HepG2 (cell line): ENCODE data around the gene LRP1-AS. TPM values are rescaled to one million over a fixed set of nuclear protein-coding genes. Genes with fewer than 3 reads are reported as not detected.

ENCODE experiments used
- CBFB ChIP-seq: sonication (generic); formaldehyde crosslinking; IDR thresholded peaks from 2 replicates; pipeline ENCODE4 v1.4.0; 2020; ENCODE audit warnings: missing genetic modification reagents
- CC2D1A ChIP-seq: sonication (generic); formaldehyde crosslinking; IDR thresholded peaks from 2 replicates; pipeline ENCODE4 v1.8.1; 2023; ENCODE audit warnings: mild to moderate bottlenecking, missing genetic modification reagents
- GATAD1 ChIP-seq: IDR thresholded peaks from 2 replicates; pipeline ENCODE4 v1.6.1; 2016; ENCODE audit warnings: missing genetic modification reagents, missing compliant biosample characterization
- GTF3A ChIP-seq: sonication (generic); formaldehyde crosslinking; conservative IDR thresholded peaks from 2 replicates; pipeline ENCODE4 v1.4.0; 2020; ENCODE audit warnings: mild to moderate bottlenecking, missing genetic modification reagents
- MBNL3 ChIP-seq: fragments of 250-450 bp; sonication (Bioruptor Pico); conservative IDR thresholded peaks from 2 replicates; pipeline ENCODE4 v1.8.0; 2022; ENCODE audit warnings: mild to moderate bottlenecking, inconsistent platforms
- MED1 ChIP-seq: sonication (generic); formaldehyde crosslinking; IDR thresholded peaks from 2 replicates; pipeline ENCODE4 v1.4.0; 2020; ENCODE audit warnings: missing genetic modification reagents
- NCOA1 ChIP-seq: sonication (generic); formaldehyde crosslinking; IDR thresholded peaks from 2 replicates; pipeline ENCODE4 v1.9.0; 2021; ENCODE audit warnings: missing genetic modification reagents
- NFIC ChIP-seq: IDR thresholded peaks from 2 replicates; pipeline ENCODE4 v1.6.1; 2012; ENCODE audit warnings: mild to moderate bottlenecking, low read length, inconsistent platforms
- RBAK ChIP-seq: sonication (generic); formaldehyde crosslinking; IDR thresholded peaks from 2 replicates; pipeline ENCODE4 v1.5.1; 2020; ENCODE audit warnings: mild to moderate bottlenecking, missing genetic modification reagents
- WIZ ChIP-seq: sonication (generic); formaldehyde crosslinking; IDR thresholded peaks from 2 replicates; pipeline ENCODE4 v1.5.1; 2020; ENCODE audit warnings: mild to moderate bottlenecking, missing genetic modification reagents
- ZBTB20 ChIP-seq: sonication (generic); formaldehyde crosslinking; IDR thresholded peaks from 2 replicates; pipeline ENCODE4 v1.8.1; 2023; ENCODE audit warnings: missing genetic modification reagents, low read depth, mild to moderate bottlenecking, borderline replicate concordance
- ZNF562 ChIP-seq: sonication (generic); formaldehyde crosslinking; IDR thresholded peaks from 2 replicates; pipeline ENCODE4 v1.8.0; 2022; ENCODE audit warnings: missing genetic modification reagents, borderline replicate concordance
- ZNF841 ChIP-seq: sonication (generic); formaldehyde crosslinking; IDR thresholded peaks from 2 replicates; pipeline ENCODE4 v1.8.1; 2023; ENCODE audit warnings: missing genetic modification reagents, borderline replicate concordance
- ZNF883 ChIP-seq: sonication (generic); formaldehyde crosslinking; IDR thresholded peaks from 2 replicates; pipeline ENCODE4 v1.5.1; 2020; ENCODE audit warnings: mild to moderate bottlenecking, missing genetic modification reagents; ENCODE audit errors: not compliant biosample characterization
- ZSCAN30 ChIP-seq: sonication (generic); formaldehyde crosslinking; IDR thresholded peaks from 2 replicates; pipeline ENCODE4 v1.5.0; 2020; ENCODE audit warnings: mild to moderate bottlenecking, missing genetic modification reagents
- polyA plus RNA-seq, 8 experiments: library from polyadenylated mRNA; depleted of rRNA in 3 of 8; stranded (reverse) in 7 of 8; unstranded in 1 of 8; fragments of >200 nt; fragmentation: Illumina TruSeq in 4 of 8; extraction: Trizol in 4 of 8; gene quantifications; 2 replicates each; pipeline versions ENCODE4 v1.2.1 to v1.2.3, GENCODE V29; 2011 to 2016; ENCODE audit warnings: low read depth in 4 of 8, missing spikeins in 1 of 8, mixed read lengths in 1 of 8; ENCODE audit not compliant: insufficient read depth in 1 of 8
- total RNA-seq, 5 experiments: library from RNA; depleted of rRNA; stranded (reverse); fragments of >200 nt; fragmentation: Illumina TruSeq; extraction: Trizol; gene quantifications; 2 replicates each; pipeline ENCODE4 v1.2.3, GENCODE V29; 2016; ENCODE audit warnings: low read depth in 1 of 5
- TF ChIP-seq, protein P1 (sequence below): sonication (generic); formaldehyde crosslinking; IDR thresholded peaks from 2 replicates; pipeline ENCODE4 v1.4.0; 2020; ENCODE audit warnings: missing genetic modification reagents, borderline replicate concordance
- TF ChIP-seq, protein P2 (sequence below): sonication (generic); formaldehyde crosslinking; IDR thresholded peaks from 2 replicates; pipeline ENCODE4 v1.4.0; 2020; ENCODE audit warnings: missing genetic modification reagents
- TF ChIP-seq, protein P3 (sequence below): sonication (generic); formaldehyde crosslinking; IDR thresholded peaks from 2 replicates; pipeline ENCODE4 v1.4.0; 2020; ENCODE audit warnings: missing genetic modification reagents, mild to moderate bottlenecking, borderline replicate concordance
- TF ChIP-seq, protein P4 (sequence below): IDR thresholded peaks from 2 replicates; pipeline ENCODE4 v1.6.1; 2016; ENCODE audit warnings: low read depth, missing genetic modification reagents, missing compliant biosample characterization

Gene LRP1-AS
- total and polyA plus RNA-seq, 2 of the 13 experiments (the other 11 are each of a cell fraction or from before 2014, with no cell fraction given) = 0.20 TPM; not detected in 1

DNA sequence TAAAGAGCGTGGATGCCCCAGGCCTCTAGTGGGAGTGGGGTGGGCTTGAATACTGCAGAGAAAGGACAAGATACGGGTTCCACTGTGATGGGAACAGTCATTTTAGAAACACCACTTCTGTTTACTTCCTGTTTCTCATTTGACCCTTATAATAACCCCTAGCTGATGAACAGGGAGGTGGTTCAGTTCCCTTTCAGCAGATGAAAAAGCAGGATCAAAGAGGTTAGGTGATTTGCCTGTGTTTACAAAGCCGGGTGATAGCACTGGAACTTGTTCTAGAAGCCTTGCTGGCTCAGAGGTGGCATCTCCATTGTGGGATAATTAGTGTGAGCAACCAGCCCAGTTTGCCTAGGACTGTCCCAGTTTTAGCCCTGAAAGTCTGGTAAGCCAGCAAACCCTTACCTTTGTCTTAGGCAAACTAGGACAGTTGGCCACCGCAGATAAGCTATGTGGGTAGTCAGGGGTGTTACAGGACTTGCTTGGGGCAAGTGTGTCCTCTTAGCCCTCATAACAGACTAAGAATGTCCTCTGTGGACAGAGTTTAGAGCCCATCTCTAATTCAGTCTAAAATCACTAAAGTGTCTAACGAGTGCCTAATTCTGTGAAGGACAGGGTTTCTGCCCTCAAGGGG lies 7.5 kb upstream of the LRP1-AS start (continued):
- TF ChIP-seq, protein P1, sequence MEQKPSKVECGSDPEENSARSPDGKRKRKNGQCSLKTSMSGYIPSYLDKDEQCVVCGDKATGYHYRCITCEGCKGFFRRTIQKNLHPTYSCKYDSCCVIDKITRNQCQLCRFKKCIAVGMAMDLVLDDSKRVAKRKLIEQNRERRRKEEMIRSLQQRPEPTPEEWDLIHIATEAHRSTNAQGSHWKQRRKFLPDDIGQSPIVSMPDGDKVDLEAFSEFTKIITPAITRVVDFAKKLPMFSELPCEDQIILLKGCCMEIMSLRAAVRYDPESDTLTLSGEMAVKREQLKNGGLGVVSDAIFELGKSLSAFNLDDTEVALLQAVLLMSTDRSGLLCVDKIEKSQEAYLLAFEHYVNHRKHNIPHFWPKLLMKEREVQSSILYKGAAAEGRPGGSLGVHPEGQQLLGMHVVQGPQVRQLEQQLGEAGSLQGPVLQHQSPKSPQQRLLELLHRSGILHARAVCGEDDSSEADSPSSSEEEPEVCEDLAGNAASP (CRISPR knock-in tag) = no peak
- TF ChIP-seq CC2D1A (CRISPR knock-in tag) = no peak
- no peak for TF ChIP-seq MBNL3
- no peak for TF ChIP-seq ZBTB20
- TF ChIP-seq GATAD1 (CRISPR knock-in tag) = no peak
- no peak for TF ChIP-seq GTF3A (CRISPR knock-in tag)
- no peak for TF ChIP-seq CBFB (CRISPR knock-in tag)
- no peak for TF ChIP-seq ZNF562 (CRISPR knock-in tag)
- no peak for TF ChIP-seq ZSCAN30 (CRISPR knock-in tag)
- TF ChIP-seq MED1 (CRISPR knock-in tag) = peak; percentile 49
- TF ChIP-seq, protein P2, sequence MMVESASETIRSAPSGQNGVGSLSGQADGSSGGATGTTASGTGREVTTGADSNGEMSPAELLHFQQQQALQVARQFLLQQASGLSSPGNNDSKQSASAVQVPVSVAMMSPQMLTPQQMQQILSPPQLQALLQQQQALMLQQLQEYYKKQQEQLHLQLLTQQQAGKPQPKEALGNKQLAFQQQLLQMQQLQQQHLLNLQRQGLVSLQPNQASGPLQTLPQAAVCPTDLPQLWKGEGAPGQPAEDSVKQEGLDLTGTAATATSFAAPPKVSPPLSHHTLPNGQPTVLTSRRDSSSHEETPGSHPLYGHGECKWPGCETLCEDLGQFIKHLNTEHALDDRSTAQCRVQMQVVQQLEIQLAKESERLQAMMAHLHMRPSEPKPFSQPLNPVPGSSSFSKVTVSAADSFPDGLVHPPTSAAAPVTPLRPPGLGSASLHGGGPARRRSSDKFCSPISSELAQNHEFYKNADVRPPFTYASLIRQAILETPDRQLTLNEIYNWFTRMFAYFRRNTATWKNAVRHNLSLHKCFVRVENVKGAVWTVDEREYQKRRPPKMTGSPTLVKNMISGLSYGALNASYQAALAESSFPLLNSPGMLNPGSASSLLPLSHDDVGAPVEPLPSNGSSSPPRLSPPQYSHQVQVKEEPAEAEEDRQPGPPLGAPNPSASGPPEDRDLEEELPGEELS (CRISPR knock-in tag) = peak; percentile 71
- TF ChIP-seq, protein P3, sequence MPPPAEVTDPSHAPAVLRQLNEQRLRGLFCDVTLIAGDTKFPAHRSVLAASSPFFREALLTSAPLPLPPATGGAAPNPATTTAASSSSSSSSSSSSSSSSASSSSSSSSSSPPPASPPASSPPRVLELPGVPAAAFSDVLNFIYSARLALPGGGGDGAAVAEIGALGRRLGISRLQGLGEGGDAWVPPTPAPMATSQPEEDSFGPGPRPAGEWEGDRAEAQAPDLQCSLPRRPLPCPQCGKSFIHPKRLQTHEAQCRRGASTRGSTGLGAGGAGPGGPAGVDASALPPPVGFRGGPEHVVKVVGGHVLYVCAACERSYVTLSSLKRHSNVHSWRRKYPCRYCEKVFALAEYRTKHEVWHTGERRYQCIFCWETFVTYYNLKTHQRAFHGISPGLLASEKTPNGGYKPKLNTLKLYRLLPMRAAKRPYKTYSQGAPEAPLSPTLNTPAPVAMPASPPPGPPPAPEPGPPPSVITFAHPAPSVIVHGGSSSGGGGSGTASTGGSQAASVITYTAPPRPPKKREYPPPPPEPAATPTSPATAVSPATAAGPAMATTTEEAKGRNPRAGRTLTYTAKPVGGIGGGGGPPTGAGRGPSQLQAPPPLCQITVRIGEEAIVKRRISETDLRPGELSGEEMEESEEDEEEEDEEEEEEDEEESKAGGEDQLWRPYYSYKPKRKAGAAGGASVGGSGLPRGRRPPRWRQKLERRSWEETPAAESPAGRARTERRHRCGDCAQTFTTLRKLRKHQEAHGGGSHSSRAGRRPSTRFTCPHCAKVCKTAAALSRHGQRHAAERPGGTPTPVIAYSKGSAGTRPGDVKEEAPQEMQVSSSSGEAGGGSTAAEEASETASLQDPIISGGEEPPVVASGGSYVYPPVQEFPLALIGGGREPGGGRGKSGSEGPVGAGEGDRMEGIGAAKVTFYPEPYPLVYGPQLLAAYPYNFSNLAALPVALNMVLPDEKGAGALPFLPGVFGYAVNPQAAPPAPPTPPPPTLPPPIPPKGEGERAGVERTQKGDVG (CRISPR knock-in tag) = no peak
- no peak for TF ChIP-seq NFIC
- TF ChIP-seq NCOA1 (CRISPR knock-in tag) = no peak
- TF ChIP-seq WIZ (CRISPR knock-in tag) = no peak
- no peak for TF ChIP-seq RBAK (CRISPR knock-in tag)
- TF ChIP-seq ZNF883 (CRISPR knock-in tag) = no peak
- TF ChIP-seq, protein P4, sequence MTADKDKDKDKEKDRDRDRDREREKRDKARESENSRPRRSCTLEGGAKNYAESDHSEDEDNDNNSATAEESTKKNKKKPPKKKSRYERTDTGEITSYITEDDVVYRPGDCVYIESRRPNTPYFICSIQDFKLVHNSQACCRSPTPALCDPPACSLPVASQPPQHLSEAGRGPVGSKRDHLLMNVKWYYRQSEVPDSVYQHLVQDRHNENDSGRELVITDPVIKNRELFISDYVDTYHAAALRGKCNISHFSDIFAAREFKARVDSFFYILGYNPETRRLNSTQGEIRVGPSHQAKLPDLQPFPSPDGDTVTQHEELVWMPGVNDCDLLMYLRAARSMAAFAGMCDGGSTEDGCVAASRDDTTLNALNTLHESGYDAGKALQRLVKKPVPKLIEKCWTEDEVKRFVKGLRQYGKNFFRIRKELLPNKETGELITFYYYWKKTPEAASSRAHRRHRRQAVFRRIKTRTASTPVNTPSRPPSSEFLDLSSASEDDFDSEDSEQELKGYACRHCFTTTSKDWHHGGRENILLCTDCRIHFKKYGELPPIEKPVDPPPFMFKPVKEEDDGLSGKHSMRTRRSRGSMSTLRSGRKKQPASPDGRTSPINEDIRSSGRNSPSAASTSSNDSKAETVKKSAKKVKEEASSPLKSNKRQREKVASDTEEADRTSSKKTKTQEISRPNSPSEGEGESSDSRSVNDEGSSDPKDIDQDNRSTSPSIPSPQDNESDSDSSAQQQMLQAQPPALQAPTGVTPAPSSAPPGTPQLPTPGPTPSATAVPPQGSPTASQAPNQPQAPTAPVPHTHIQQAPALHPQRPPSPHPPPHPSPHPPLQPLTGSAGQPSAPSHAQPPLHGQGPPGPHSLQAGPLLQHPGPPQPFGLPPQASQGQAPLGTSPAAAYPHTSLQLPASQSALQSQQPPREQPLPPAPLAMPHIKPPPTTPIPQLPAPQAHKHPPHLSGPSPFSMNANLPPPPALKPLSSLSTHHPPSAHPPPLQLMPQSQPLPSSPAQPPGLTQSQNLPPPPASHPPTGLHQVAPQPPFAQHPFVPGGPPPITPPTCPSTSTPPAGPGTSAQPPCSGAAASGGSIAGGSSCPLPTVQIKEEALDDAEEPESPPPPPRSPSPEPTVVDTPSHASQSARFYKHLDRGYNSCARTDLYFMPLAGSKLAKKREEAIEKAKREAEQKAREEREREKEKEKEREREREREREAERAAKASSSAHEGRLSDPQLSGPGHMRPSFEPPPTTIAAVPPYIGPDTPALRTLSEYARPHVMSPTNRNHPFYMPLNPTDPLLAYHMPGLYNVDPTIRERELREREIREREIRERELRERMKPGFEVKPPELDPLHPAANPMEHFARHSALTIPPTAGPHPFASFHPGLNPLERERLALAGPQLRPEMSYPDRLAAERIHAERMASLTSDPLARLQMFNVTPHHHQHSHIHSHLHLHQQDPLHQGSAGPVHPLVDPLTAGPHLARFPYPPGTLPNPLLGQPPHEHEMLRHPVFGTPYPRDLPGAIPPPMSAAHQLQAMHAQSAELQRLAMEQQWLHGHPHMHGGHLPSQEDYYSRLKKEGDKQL (CRISPR knock-in tag) = no peak
- no peak for TF ChIP-seq ZNF841
